ENCODE data around the gene SLC38A2. TPM values are rescaled to one million over a fixed set of nuclear protein-coding genes. Genes with fewer than 3 reads are reported as not detected.

SLC38A2 gene
- total and polyA plus RNA-seq, 2 experiments from 2014 or later, result 181 to 718 TPM

DNA sequence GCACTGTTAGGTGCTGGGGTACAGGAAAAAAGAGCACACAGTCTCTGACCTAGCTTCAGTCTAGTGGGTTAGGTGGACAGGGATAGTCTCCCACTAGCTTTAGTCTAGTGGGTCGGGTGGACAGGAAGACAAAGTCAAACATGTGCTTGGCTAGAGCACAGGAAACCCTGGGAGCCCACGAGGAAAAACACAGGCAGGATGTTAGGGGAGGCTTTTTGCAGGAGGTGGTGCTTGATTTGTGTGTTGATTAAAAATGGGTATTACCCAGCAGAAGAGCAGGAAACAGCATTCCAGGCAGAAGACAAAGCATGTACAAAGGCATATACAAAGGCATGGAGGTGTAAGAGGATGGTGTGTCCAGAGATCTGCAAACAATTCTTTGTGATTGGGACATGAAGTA, 23.3 kb downstream of the SLC38A2 start:
- TF ChIP-seq NANOG (IDR thresholded peaks at IDR 0.05; ENCODE audit: borderline replicate concordance), result no peak
- Mint-ChIP-seq H3K9me3 (no peaks in the 10 kb centered on the region), H3K27me3 (ENCODE audit: insufficient read depth, low read depth, poor library complexity) (peaks cover 3% of the 10 kb centered on the region), H3K4me3 (no peak overlapping the region), H3K27ac (no peak overlapping the region; the same call in 1 of the 2 replicates), H3K4me1 (peaks cover 4% of the 10 kb centered on the region), H3K36me3 (ENCODE audit: low read depth) (no peaks in the 10 kb centered on the region)
- H2AFZ ChIP-seq, result peak overlapping the region; percentile 83
- no peak overlapping the region for H3K4me3 ChIP-seq
- H3K27me3 ChIP-seq (ENCODE audit: insufficient read depth), result no peaks in the 10 kb centered on the region
- DNase-seq (ENCODE audit: low spot score) (no peak), ATAC-seq (no peak)
- no peaks in the 10 kb centered on the region for H3K79me2 ChIP-seq (replicated peaks; ENCODE audit: insufficient read depth)
- no peak overlapping the region for H3K27ac ChIP-seq (ENCODE audit: low read depth)
- no peak overlapping the region for H3K4me2 ChIP-seq
- H3K9me2 ChIP-seq (ENCODE audit: insufficient read depth), result no peaks in the 10 kb centered on the region
- no peaks in the 10 kb centered on the region for H4K20me1 ChIP-seq (replicated peaks; ENCODE audit: insufficient read depth)
- H3F3A ChIP-seq (replicated peaks; ENCODE audit: low read depth), result no peaks in the 10 kb centered on the region
- H3K36me3 ChIP-seq (ENCODE audit: insufficient read depth), result no peaks in the 10 kb centered on the region
- no peaks in the 10 kb centered on the region for H3K4me1 ChIP-seq (ENCODE audit: insufficient read depth)

DNA sequence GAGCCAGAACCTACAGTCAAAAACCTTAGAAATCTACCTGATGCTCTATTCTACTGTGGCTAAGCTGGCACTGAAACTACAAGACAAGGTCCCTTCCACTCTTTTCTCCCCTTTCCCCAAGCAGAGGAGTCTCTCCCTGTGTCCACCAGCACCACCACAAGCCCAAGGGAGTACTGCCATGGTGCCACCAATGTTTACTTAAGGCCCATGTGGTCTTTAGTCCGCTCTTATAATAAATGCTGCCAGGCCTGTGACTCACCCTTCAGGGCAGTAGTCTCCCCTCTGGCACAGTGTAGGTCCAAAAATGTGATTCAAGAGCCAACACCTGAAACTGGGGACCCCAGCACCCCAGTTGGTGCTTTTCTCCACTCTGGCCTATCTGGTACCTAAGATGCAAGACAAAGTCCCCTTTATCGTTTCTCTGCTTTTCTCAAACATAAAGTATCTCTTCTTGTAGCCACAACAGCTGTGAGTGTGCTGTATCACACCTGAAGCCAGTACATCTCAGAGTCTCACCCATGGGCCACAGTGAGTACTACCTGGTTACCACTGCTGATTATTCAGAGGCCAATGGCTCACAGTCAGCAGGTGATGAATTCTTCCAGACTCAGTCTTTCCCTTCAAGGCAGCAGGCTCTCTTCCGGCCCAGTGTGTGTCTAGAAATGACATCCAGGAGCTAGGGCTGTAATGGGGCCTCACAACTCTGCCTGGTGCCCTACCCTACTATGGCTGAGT, 29.3 kb downstream of the SLC38A2 start:
- Mint-ChIP-seq H3K4me3 (no peak overlapping the region), H3K27ac (no peak overlapping the region), H3K27me3 (ENCODE audit: insufficient read depth, low read depth, poor library complexity) (peaks cover 4% of the 10 kb centered on the region), H3K36me3 (ENCODE audit: low read depth) (no peaks in the 10 kb centered on the region), H3K4me1 (no peaks in the 10 kb centered on the region), H3K9me3 (no peaks in the 10 kb centered on the region; the same call in 2 of the 3 replicates)
- H3K36me3 ChIP-seq (ENCODE audit: insufficient read depth), result no peaks in the 10 kb centered on the region
- no peak overlapping the region for H3K27ac ChIP-seq (ENCODE audit: low read depth)
- TF ChIP-seq, protein P1, sequence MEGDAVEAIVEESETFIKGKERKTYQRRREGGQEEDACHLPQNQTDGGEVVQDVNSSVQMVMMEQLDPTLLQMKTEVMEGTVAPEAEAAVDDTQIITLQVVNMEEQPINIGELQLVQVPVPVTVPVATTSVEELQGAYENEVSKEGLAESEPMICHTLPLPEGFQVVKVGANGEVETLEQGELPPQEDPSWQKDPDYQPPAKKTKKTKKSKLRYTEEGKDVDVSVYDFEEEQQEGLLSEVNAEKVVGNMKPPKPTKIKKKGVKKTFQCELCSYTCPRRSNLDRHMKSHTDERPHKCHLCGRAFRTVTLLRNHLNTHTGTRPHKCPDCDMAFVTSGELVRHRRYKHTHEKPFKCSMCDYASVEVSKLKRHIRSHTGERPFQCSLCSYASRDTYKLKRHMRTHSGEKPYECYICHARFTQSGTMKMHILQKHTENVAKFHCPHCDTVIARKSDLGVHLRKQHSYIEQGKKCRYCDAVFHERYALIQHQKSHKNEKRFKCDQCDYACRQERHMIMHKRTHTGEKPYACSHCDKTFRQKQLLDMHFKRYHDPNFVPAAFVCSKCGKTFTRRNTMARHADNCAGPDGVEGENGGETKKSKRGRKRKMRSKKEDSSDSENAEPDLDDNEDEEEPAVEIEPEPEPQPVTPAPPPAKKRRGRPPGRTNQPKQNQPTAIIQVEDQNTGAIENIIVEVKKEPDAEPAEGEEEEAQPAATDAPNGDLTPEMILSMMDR (conservative IDR thresholded peaks at IDR 0.05; ENCODE audit: low read depth in 2 of 2), result no peak
- TF ChIP-seq JUNB (IDR thresholded peaks at IDR 0.05; ENCODE audit: unreplicated experiment), result no peak
- H3F3A ChIP-seq (replicated peaks; ENCODE audit: low read depth), result no peaks in the 10 kb centered on the region
- no peak for DNase-seq (ENCODE audit: low spot score)
- H2AFZ ChIP-seq, result peak overlapping the region; percentile 61
- peak; percentile 47; the same call in 1 of the 3 replicates for ATAC-seq
- no peak overlapping the region for H3K4me3 ChIP-seq
- H3K4me1 ChIP-seq (ENCODE audit: insufficient read depth), result no peaks in the 10 kb centered on the region
- H3K9me2 ChIP-seq (ENCODE audit: insufficient read depth), result no peaks in the 10 kb centered on the region
- no peaks in the 10 kb centered on the region for H3K79me2 ChIP-seq (replicated peaks; ENCODE audit: insufficient read depth)
- H4K20me1 ChIP-seq (replicated peaks; ENCODE audit: insufficient read depth), result no peaks in the 10 kb centered on the region
- H3K27me3 ChIP-seq (ENCODE audit: insufficient read depth), result no peaks in the 10 kb centered on the region
- H3K4me2 ChIP-seq, result no peak overlapping the region

DNA sequence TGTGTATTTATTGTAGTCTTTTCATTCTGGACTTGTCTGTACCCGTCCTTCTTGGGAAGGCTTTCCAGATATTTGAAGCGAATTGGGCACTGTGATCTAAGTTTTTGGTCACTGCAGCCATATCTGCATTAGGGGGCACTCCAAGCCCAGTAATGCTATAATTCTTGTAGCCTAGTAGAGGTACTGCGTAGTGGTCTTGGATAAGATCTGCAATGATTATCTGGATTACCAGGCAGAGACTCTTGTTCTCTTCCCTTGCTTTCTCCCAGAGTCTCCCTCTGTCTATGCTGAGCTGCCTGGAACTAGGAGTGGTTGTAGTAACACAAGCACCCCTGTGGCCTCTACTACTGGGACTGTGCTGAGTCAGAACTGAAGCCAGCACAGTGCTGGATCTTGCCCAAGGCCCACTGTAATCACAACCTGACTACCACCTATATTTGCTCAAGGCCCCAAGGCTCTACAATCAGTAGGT, 30.0 kb downstream of the SLC38A2 start:
- H3K27ac Mint-ChIP-seq, result peak overlapping the region; percentile 58; the same call in 1 of the 2 replicates
- ATAC-seq (peak; percentile 97), DNase-seq (ENCODE audit: low spot score) (peak; percentile 76)
- H2AFZ ChIP-seq, result peak overlapping the region; percentile 61
- H4K20me1 ChIP-seq (replicated peaks; ENCODE audit: insufficient read depth), result no peaks in the 10 kb centered on the region
- H3K36me3 Mint-ChIP-seq (ENCODE audit: low read depth), result no peaks in the 10 kb centered on the region
- H3K27ac ChIP-seq (ENCODE audit: low read depth), result no peak overlapping the region
- peaks cover 4% of the 10 kb centered on the region for H3K27me3 Mint-ChIP-seq (ENCODE audit: insufficient read depth, low read depth, poor library complexity)
- no peaks in the 10 kb centered on the region for H3K27me3 ChIP-seq (ENCODE audit: insufficient read depth)
- H3K4me1 ChIP-seq (ENCODE audit: insufficient read depth), result no peaks in the 10 kb centered on the region
- H3K4me3 Mint-ChIP-seq, result no peak overlapping the region
- no peak overlapping the region for H3K4me3 ChIP-seq
- no peak for TF ChIP-seq EZH2 (IDR thresholded peaks at IDR 0.05; ENCODE audit: low read depth, unreplicated experiment)
- TF ChIP-seq, protein P1 (conservative IDR thresholded peaks at IDR 0.05; ENCODE audit: low read depth in 2 of 2), result peak; percentile 85 to 95
- H3K36me3 ChIP-seq (ENCODE audit: insufficient read depth), result no peaks in the 10 kb centered on the region
- H3K4me1 Mint-ChIP-seq, result no peaks in the 10 kb centered on the region
- no peaks in the 10 kb centered on the region for H3K9me2 ChIP-seq (ENCODE audit: insufficient read depth)
- no peaks in the 10 kb centered on the region; the same call in 2 of the 3 replicates for H3K9me3 Mint-ChIP-seq
- no peaks in the 10 kb centered on the region for H3K79me2 ChIP-seq (replicated peaks; ENCODE audit: insufficient read depth)
- H3F3A ChIP-seq (replicated peaks; ENCODE audit: low read depth), result no peaks in the 10 kb centered on the region
- H3K4me2 ChIP-seq, result no peak overlapping the region

All from GM23338 (cell line).